Epithelial cell of prostate (primary cell): ENCODE data around the gene TCEA3.
A peak's percentile ranks its signal among the peaks of the same experiment; 100 is the strongest.

Experiments used
- DNase-seq: peaks from one replicate; pipeline ENCODE4 v3.0.0-alpha.2; 2011; ENCODE audit warnings: low read depth, low spot score
- H3K27ac ChIP-seq: fragments of 450-650 bp; 2 replicates; pipeline ENCODE4 v1.5.1; 2017; ENCODE audit warnings: mild to moderate bottlenecking

TCEA3 gene

GRCh38 chr1:23424293-23425192 is at the start of gene TCEA3:
TCEA3 (minus strand) TSS chr1:23424748; CDS start chr1:23424633, 115 bp downstream.
- no peak within 1 kb of the TSS for H3K27ac ChIP-seq
- DNase-seq, result no peak

GRCh38 chr1:23473037-23473800 is 48.7 kb upstream of the TCEA3 start:
- peak overlapping the region; percentile 42 for H3K27ac ChIP-seq
- peak; percentile 83 for DNase-seq

GRCh38 chr1:23472351-23473036 is 47.9 kb upstream of the TCEA3 start:
- DNase-seq, result no peak
- H3K27ac ChIP-seq, result peak overlapping the region; percentile 42

- no peak overlapping the region for H3K27ac ChIP-seq
- DNase-seq, result no peak
These were observed 47.0 kb upstream of the TCEA3 start for GRCh38 chr1:23471473-23472075.

GRCh38 chr1:23470282-23471070 is 45.9 kb upstream of the TCEA3 start:
- no peak overlapping the region for H3K27ac ChIP-seq
- DNase-seq, result no peak

- no peak overlapping the region for H3K27ac ChIP-seq
- DNase-seq, result no peak
These were observed 44.9 kb upstream of the TCEA3 start for GRCh38 chr1:23469372-23469982.

GRCh38 chr1:23466423-23466989 is 42.0 kb upstream of the TCEA3 start:
- DNase-seq, result no peak
- H3K27ac ChIP-seq, result no peak overlapping the region

- no peak for DNase-seq
- no peak overlapping the region for H3K27ac ChIP-seq
These were observed 38.7 kb upstream of the TCEA3 start for GRCh38 chr1:23463286-23463685.

GRCh38 chr1:23462766-23463165 is 38.2 kb upstream of the TCEA3 start:
- no peak for DNase-seq
- H3K27ac ChIP-seq, result no peak overlapping the region

- H3K27ac ChIP-seq, result no peak overlapping the region
- DNase-seq, result no peak
These were observed 36.5 kb upstream of the TCEA3 start for GRCh38 chr1:23461050-23461449.

GRCh38 chr1:23460519-23460918 is 36.0 kb upstream of the TCEA3 start:
- no peak overlapping the region for H3K27ac ChIP-seq
- no peak for DNase-seq

GRCh38 chr1:23459338-23459757 is 34.8 kb upstream of the TCEA3 start:
- no peak for DNase-seq
- no peak overlapping the region for H3K27ac ChIP-seq

GRCh38 chr1:23456226-23456625 is 31.7 kb upstream of the TCEA3 start:
- peak; percentile 40 for DNase-seq
- H3K27ac ChIP-seq, result no peak overlapping the region

- H3K27ac ChIP-seq, result no peak overlapping the region
- DNase-seq, result no peak
These were observed 29.0 kb upstream of the TCEA3 start for GRCh38 chr1:23453455-23454000.

- H3K27ac ChIP-seq, result no peak overlapping the region
- DNase-seq, result peak; percentile 84
These were observed 27.5 kb upstream of the TCEA3 start for GRCh38 chr1:23452011-23452411.

GRCh38 chr1:23451441-23451840 is 26.9 kb upstream of the TCEA3 start:
- no peak overlapping the region for H3K27ac ChIP-seq
- no peak for DNase-seq

GRCh38 chr1:23450894-23451293 is 26.3 kb upstream of the TCEA3 start:
- H3K27ac ChIP-seq, result no peak overlapping the region
- no peak for DNase-seq

- DNase-seq, result no peak
- no peak overlapping the region for H3K27ac ChIP-seq
These were observed 25.4 kb upstream of the TCEA3 start for GRCh38 chr1:23449958-23450357.

GRCh38 chr1:23449306-23449705 is 24.8 kb upstream of the TCEA3 start:
- DNase-seq, result no peak
- no peak overlapping the region for H3K27ac ChIP-seq
